PC-3 (cell line): Measurements from ENCODE around the gene STRADA. TPM values are rescaled to one million over a fixed set of nuclear protein-coding genes. Genes with fewer than 3 reads are reported as not detected.
A peak's percentile ranks its signal among the peaks of the same experiment; 100 is the strongest.

ENCODE experiments used
- ATAC-seq: fragments of 200-7000 bp; cut with Tn5 transposase; 2 replicates; pipeline ENCODE4 v1.9.1; 2020; ENCODE audit warnings: mild to moderate bottlenecking, moderate library complexity
- BruUV-seq: library from RNA; stranded (reverse); fragments of 400-500 nt; replicated peaks from 2 replicates; lab custom pipeline; 2021; lab: Mats Ljungman, UMichigan
- CTCF ChIA-PET: fragments of 300-600 bp; sonication (Branson Sonifier 250); formaldehyde crosslinking; loops from one replicate; lab custom pipeline; 2022; ENCODE audit warnings: antibody characterized with exemption; lab: Charles Lee
- POLR2A ChIA-PET: fragments of 300-600 bp; sonication (Branson Sonifier 250); formaldehyde crosslinking; loops from one replicate; lab custom pipeline; 2022; ENCODE audit warnings: antibody characterized with exemption; ENCODE audit not compliant: unreplicated experiment; lab: Charles Lee
- DNase-seq: peaks from one replicate; pipeline ENCODE4 v3.0.0-alpha.2; 2015
- H2AFZ ChIP-seq: fragments of 300-600 bp; sonication (generic); 2 replicates; pipeline ENCODE4 v1.6.0; 2016; ENCODE audit warnings: antibody characterized with exemption, low read length
- H3F3A ChIP-seq: fragments of 300-600 bp; sonication (generic); one replicate; pipeline ENCODE4 v1.6.0; 2017; ENCODE audit warnings: antibody characterized with exemption, low read length, control low read depth, mild to moderate bottlenecking; ENCODE audit not compliant: unreplicated experiment
- H3K27ac ChIP-seq: fragments of 300-600 bp; sonication (generic); 2 replicates; pipeline ENCODE4 v1.5.1; 2016; ENCODE audit warnings: mild to moderate bottlenecking, low read length
- H3K27me3 ChIP-seq: fragments of 300-600 bp; sonication (generic); 2 replicates; pipeline ENCODE4 v1.6.1; 2016; ENCODE audit warnings: low read length, mixed read lengths
- H3K36me3 ChIP-seq: fragments of 300-600 bp; sonication (generic); 2 replicates; pipeline ENCODE4 v1.6.1; 2016; ENCODE audit warnings: low read depth, mixed run types, low read length, mixed read lengths
- H3K4me1 ChIP-seq: fragments of 300-600 bp; sonication (generic); 2 replicates; pipeline ENCODE4 v1.5.1; 2016; ENCODE audit warnings: low read length; ENCODE audit not compliant: insufficient read depth
- H3K4me2 ChIP-seq: fragments of 300-600 bp; sonication (generic); 2 replicates; pipeline ENCODE4 v1.6.0; 2016; ENCODE audit warnings: low read length
- H3K4me3 ChIP-seq: fragments of 300-600 bp; sonication (generic); 2 replicates; pipeline ENCODE4 v1.5.1; 2016; ENCODE audit warnings: mild to moderate bottlenecking, low read length, mixed read lengths
- H3K79me2 ChIP-seq: fragments of 300-600 bp; sonication (generic); 2 replicates; pipeline ENCODE4 v1.6.1; 2017; ENCODE audit warnings: low read length, mixed read lengths
- H3K9ac ChIP-seq: fragments of 300-600 bp; sonication (generic); 2 replicates; pipeline ENCODE4 v1.6.0; 2016; ENCODE audit warnings: mild to moderate bottlenecking, low read length
- H3K9me2 ChIP-seq: fragments of 300-600 bp; sonication (generic); replicated peaks from 2 replicates; pipeline ENCODE4 v1.6.1; 2016; ENCODE audit warnings: mixed run types, low read length, mixed read lengths
- H3K9me3 ChIP-seq: fragments of 300-600 bp; sonication (generic); 2 replicates; pipeline ENCODE4 v1.6.1; 2016; ENCODE audit warnings: low read length, mixed read lengths
- H4K20me1 ChIP-seq: fragments of 300-600 bp; sonication (generic); 2 replicates; pipeline ENCODE4 v1.6.1; 2016; ENCODE audit warnings: low read length, mixed read lengths
- CTCF ChIP-seq: fragments of 300-600 bp; sonication (generic); conservative IDR thresholded peaks from 2 replicates; pipeline ENCODE4 v1.5.1; 2017; ENCODE audit warnings: antibody characterized with exemption, low read depth, mild to moderate bottlenecking, low read length
- EZH2 ChIP-seq: fragments of 300-600 bp; sonication (generic); IDR thresholded peaks from one replicate; pipeline ENCODE4 v1.6.1; 2017; ENCODE audit warnings: antibody characterized with exemption, mild to moderate bottlenecking, low read length; ENCODE audit not compliant: unreplicated experiment
- EZH2phosphoT487 ChIP-seq: fragments of 300-600 bp; sonication (generic); IDR thresholded peaks from 2 replicates; pipeline ENCODE4 v1.6.1; 2018; ENCODE audit warnings: mild to moderate bottlenecking, antibody characterized with exemption, low read length, borderline replicate concordance
- intact Hi-C: fragments of 100-400 bp; cut with micrococcal nuclease; formaldehyde crosslinking; loops from 2 replicates; pipeline ENCODE4 v1.9.0; 2023
- total RNA-seq: library from RNA; depleted of rRNA; stranded (reverse); fragments of >200 nt; gene quantifications from 2 replicates; pipeline ENCODE4 v1.2.3, GENCODE V29; 2014

The STRADA gene
- total RNA-seq, 1 experiment from 2014 or later = 17.9 TPM

GRCh38 chr17:63783522-63783921, 41.9 kb upstream of the STRADA start:
- H3K4me1 ChIP-seq = peaks cover 78% of the 10 kb centered on the region
- H3K27me3 ChIP-seq = no peaks in the 10 kb centered on the region
- peaks cover 65% of the 10 kb centered on the region for H4K20me1 ChIP-seq
- intact Hi-C loops = no loop called here
- TF ChIP-seq EZH2 (no peak), EZH2phosphoT487 (no peak), CTCF (no peak)
- H3K27ac ChIP-seq = no peak overlapping the region
- H3K4me3 ChIP-seq = no peak overlapping the region
- peaks cover 41% of the 10 kb centered on the region for H3K36me3 ChIP-seq
- H3K9ac ChIP-seq = no peak overlapping the region
- H3K79me2 ChIP-seq = peaks cover 99% of the 10 kb centered on the region
- H3K4me2 ChIP-seq = no peak overlapping the region; the same call in 1 of the 2 replicates
- no TSS peak for BruUV-seq
- ChIA-PET POLR2A (interaction anchor here (0.6 kb wide), 1 partner anchor 181 kb away, joined by 6 read pairs; no protein-coding TSS in a partner anchor), CTCF (interaction anchor here (0.6 to 0.7 kb wide), 2 partner anchors 58 to 722 kb away, joined by 3 to 4 read pairs; no protein-coding TSS in a partner anchor)
- no peaks in the 10 kb centered on the region for H3K9me3 ChIP-seq
- H3K9me2 ChIP-seq = no peaks in the 10 kb centered on the region
- peaks cover 4% of the 10 kb centered on the region for H3F3A ChIP-seq
- DNase-seq (no peak), ATAC-seq (no peak)
- no peak overlapping the region for H2AFZ ChIP-seq

GRCh38 chr17:63780928-63781327, 39.3 kb upstream of the STRADA start:
- peaks cover 88% of the 10 kb centered on the region for H3K4me1 ChIP-seq
- no peaks in the 10 kb centered on the region for H3K9me2 ChIP-seq
- H3K9ac ChIP-seq = no peak overlapping the region
- peaks cover 36% of the 10 kb centered on the region for H3K36me3 ChIP-seq
- peaks cover 99% of the 10 kb centered on the region for H3K79me2 ChIP-seq
- intact Hi-C loops = no loop called here
- peak overlapping the region; percentile 37 for H3K4me3 ChIP-seq
- ChIA-PET POLR2A (interaction anchor here (0.6 kb wide), 2 partner anchors 46 to 296 kb away, joined by 3 to 5 read pairs; partner anchors contain the start of gene PSMC5), CTCF (no interaction called here)
- peak overlapping the region; percentile 61 for H3K27ac ChIP-seq
- peak overlapping the region; percentile 69 for H3K4me2 ChIP-seq
- no peaks in the 10 kb centered on the region for H3K27me3 ChIP-seq
- TF ChIP-seq EZH2 = no peak
- no peak for TF ChIP-seq CTCF
- no peak for TF ChIP-seq EZH2phosphoT487
- H3F3A ChIP-seq = peaks cover 4% of the 10 kb centered on the region
- DNase-seq (no peak), ATAC-seq (no peak)
- H3K9me3 ChIP-seq = no peaks in the 10 kb centered on the region
- H4K20me1 ChIP-seq = peaks cover 82% of the 10 kb centered on the region
- BruUV-seq = no TSS peak
- no peak overlapping the region for H2AFZ ChIP-seq

GRCh38 chr17:63780507-63780906, 38.9 kb upstream of the STRADA start:
- peaks cover 99% of the 10 kb centered on the region for H3K79me2 ChIP-seq
- peaks cover 82% of the 10 kb centered on the region for H4K20me1 ChIP-seq
- H2AFZ ChIP-seq = no peak overlapping the region
- peaks cover 88% of the 10 kb centered on the region for H3K4me1 ChIP-seq
- ATAC-seq = peak; percentile 91
- no TSS peak for BruUV-seq
- H3K9me2 ChIP-seq = no peaks in the 10 kb centered on the region
- H3K27ac ChIP-seq = peak overlapping the region; percentile 61
- no peak overlapping the region for H3K9ac ChIP-seq
- ChIA-PET CTCF (no interaction called here), POLR2A (interaction anchor here (0.6 kb wide), 2 partner anchors 46 to 296 kb away, joined by 3 to 5 read pairs; partner anchors contain the start of gene PSMC5)
- TF ChIP-seq EZH2 = no peak
- no peak for TF ChIP-seq EZH2phosphoT487
- no peak for TF ChIP-seq CTCF
- H3K4me2 ChIP-seq = peak overlapping the region; percentile 69
- H3K36me3 ChIP-seq = peaks cover 38% of the 10 kb centered on the region
- peaks cover 4% of the 10 kb centered on the region for H3F3A ChIP-seq
- no peaks in the 10 kb centered on the region for H3K9me3 ChIP-seq
- H3K4me3 ChIP-seq = peak overlapping the region; percentile 37
- intact Hi-C loops = no loop called here
- H3K27me3 ChIP-seq = no peaks in the 10 kb centered on the region
- DNase-seq = peak; percentile 92
